Mammary epithelial cell (primary cell): Measurements from ENCODE around the gene TOLLIP.

Source experiments
- CTCF ChIP-seq, 2 donors: IDR thresholded peaks in 1 of 2; conservative IDR thresholded peaks in 1 of 2; 2 replicates each; pipeline ENCODE4 v1.5.1; 2011 to 2012; ENCODE audit warnings: inconsistent platforms in 2 of 2, low read length in 2 of 2, mild to moderate bottlenecking in 2 of 2, control low read depth in 1 of 2, low read depth in 1 of 2; ENCODE audit not compliant: insufficient read depth in 1 of 2; ENCODE audit errors: extremely low read depth in 1 of 2
- EZH2 ChIP-seq: IDR thresholded peaks from 2 replicates; pipeline ENCODE4 v1.6.1; 2012; ENCODE audit warnings: low read length, inconsistent platforms, borderline replicate concordance

DNA sequence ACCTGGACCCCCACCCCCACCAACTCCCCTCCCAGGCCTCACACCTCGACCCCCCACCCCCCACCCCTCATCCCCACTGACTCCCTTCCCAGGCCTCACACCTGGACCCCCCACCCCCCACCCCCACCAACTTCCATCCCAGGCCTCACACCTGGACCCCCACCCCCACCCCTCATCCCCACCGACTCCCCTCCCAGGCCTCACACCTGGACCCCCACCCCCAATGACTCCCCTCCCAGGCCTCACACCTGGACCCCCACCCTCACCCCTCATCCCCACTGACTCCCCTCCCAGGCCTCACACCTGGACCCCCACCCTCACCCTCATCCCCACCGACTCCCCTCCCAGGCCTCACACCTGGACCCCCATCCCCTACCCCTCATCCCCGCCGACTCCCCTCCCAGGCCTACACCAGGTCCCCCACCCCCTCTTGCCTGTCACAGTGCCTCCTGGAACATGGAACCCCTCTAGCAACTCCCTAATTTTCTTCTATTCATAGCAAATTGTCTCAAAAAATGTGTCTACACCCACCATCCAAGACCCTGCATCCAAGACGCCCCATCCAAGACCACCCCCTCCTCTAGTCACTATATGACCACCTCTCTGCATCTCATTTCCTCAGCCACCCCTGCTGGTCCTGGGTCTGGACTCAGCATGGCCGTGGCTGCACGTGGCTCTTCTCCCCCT lies 43.4 kb upstream of the TOLLIP start:
- TF ChIP-seq CTCF (conservative IDR thresholded peaks at IDR 0.05 in 1 of 2, IDR thresholded peaks at IDR 0.05 in 1 of 2; ENCODE audit: extremely low read depth in 1 of 2, insufficient read depth in 1 of 2, low read depth in 1 of 2, low read length in 2 of 2) (no peak), EZH2 (no peak)
